Astrocyte (in vitro differentiated cells and primary cell): ENCODE data around the gene TERB1.

ENCODE experiments used
- CTCF ChIP-seq: IDR thresholded peaks from 2 replicates; pipeline ENCODE4 v1.5.1; 2011; ENCODE audit warnings: low read depth, mild to moderate bottlenecking, inconsistent platforms, low read length, moderate library complexity; ENCODE audit not compliant: insufficient read depth
- EZH2 ChIP-seq: IDR thresholded peaks from 2 replicates; pipeline ENCODE4 v1.6.1; 2012; ENCODE audit warnings: mild to moderate bottlenecking, low read length, inconsistent platforms; ENCODE audit not compliant: insufficient read depth

- peak; percentile 75 for TF ChIP-seq CTCF
- no peak for TF ChIP-seq EZH2
Observed at GRCh38 chr16:66830422-66831404, 29.3 kb upstream of the TERB1 start, which contains the start of gene NAE1.
